Prostate gland (tissue), 2 donors: ENCODE data around the gene RGS14. TPM values are rescaled to one million over a fixed set of nuclear protein-coding genes. Genes with fewer than 3 reads are reported as not detected.

ENCODE experiments used
- DNase-seq: peaks from one replicate; pipeline ENCODE4 v3.0.0-alpha.2; 2019; ENCODE audit warnings: low spot score
- H3K27ac ChIP-seq, 2 donors: fragments of 200-600 bp; sonication (generic); 2 replicates each; pipeline ENCODE4 v1.5.1; 2017 to 2019
- H3K27me3 ChIP-seq: fragments of 200-600 bp; sonication (generic); replicated peaks from 2 replicates; pipeline ENCODE4 v1.5.1; 2019; ENCODE audit not compliant: insufficient read depth
- H3K36me3 ChIP-seq, 2 donors: fragments of 200-600 bp; sonication (generic); 1 replicate in 1 of 2; 2 replicates in 1 of 2; pipeline versions ENCODE4 v1.5.1 to v1.8.1; 2017 to 2019
- H3K4me1 ChIP-seq: fragments of 200-600 bp; sonication (generic); replicated peaks from 2 replicates; pipeline ENCODE4 v1.5.1; 2019
- H3K4me3 ChIP-seq, 2 donors: fragments of 200-600 bp; sonication (generic); 2 replicates each; pipeline ENCODE4 v1.5.1; 2017 to 2019
- H3K9me3 ChIP-seq: fragments of 200-600 bp; sonication (generic); 2 replicates; pipeline ENCODE4 v1.5.1; 2017
- POLR2A ChIP-seq: fragments of 450-650 bp; IDR thresholded peaks from one replicate; pipeline ENCODE4 v1.6.1; 2016; ENCODE audit warnings: antibody characterized with exemption, mild to moderate bottlenecking
- POLR2AphosphoS5 ChIP-seq: sonication (generic); formaldehyde crosslinking; IDR thresholded peaks from one replicate; pipeline ENCODE4 v1.6.1; 2017; ENCODE audit warnings: antibody characterized with exemption
- WGBS: methylation state at CpG from one replicate; pipeline ENCODE4 v1.1.5; 2018; 5-methylcytosine and 5-hydroxymethylcytosine counted together
- intact Hi-C: fragments of 100-400 bp; cut with DNase I; formaldehyde crosslinking; loops from one replicate; pipeline ENCODE4 v1.14.2; 2022
- total RNA-seq, 2 donors: library from RNA; depleted of rRNA; stranded (reverse); fragments of >200 nt; gene quantifications; one replicate each; pipeline ENCODE4 v1.1.0, GENCODE V29; 2016
- TF ChIP-seq, protein P1 (sequence below), 4 experiments: fragments of 200-600 bp in 2 of 4; fragments of 450-650 bp in 2 of 4; sonication (generic) in 2 of 4; IDR thresholded peaks; 1 replicate in 3 of 4; 2 replicates in 1 of 4; pipeline ENCODE4 v1.5.1; 2016 to 2019; ENCODE audit warnings: antibody characterized with exemption in 4 of 4, mild to moderate bottlenecking in 2 of 4, moderate library complexity in 2 of 4

Gene RGS14
- total RNA-seq, 2 donors from 2014 or later: 13.3 to 24.2 TPM

DNA sequence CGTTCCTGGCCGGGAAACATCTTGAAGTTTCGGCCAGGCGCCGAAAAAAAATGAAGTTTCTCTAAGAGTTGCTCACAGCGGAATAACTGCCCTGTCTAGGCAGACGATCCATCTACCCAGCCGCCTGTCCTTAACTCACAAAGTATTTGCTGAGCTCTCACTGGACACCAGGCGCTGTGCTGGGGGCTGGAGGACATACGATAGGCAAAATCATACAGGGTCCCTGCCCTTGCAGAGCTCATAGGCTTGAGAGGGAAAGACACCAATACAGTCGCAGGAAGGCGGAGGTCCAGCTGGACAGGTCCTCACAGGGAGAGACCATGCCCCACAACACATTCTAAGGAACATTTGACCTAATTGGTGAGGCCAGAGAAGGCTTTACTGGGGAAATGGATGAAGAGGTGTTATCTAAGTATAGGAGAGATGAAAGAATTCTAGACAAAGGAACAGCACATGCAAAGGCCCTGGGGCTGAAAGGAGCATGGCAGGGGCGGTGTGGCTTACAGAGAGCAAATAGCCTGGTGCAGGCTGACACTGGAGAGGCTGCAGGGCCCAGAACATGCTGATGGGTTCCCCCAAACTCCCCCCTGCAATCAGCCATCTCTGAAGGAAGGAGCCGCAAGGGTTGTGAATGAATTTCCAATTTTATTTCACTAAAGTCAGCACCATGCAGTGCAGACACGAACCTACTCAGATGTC lies 44.0 kb upstream of the RGS14 start:
- WGBS: 91% methylated on average over 15 of the region's 15 CpGs
- intact Hi-C loops: loop anchor here (5.0 kb wide), 1 partner anchor 44 kb away; the partner anchor contains the start of gene RGS14
- Histone ChIP-seq H3K36me3 (no peaks in the 10 kb centered on the region), H3K9me3 (no peaks in the 10 kb centered on the region), H3K4me1 (peaks cover 11% of the 10 kb centered on the region), H3K4me3 (no peak overlapping the region), H3K27me3 (no peaks in the 10 kb centered on the region), H3K27ac (no peak overlapping the region)
- no peak for TF ChIP-seq POLR2AphosphoS5
- TF ChIP-seq, protein P1, sequence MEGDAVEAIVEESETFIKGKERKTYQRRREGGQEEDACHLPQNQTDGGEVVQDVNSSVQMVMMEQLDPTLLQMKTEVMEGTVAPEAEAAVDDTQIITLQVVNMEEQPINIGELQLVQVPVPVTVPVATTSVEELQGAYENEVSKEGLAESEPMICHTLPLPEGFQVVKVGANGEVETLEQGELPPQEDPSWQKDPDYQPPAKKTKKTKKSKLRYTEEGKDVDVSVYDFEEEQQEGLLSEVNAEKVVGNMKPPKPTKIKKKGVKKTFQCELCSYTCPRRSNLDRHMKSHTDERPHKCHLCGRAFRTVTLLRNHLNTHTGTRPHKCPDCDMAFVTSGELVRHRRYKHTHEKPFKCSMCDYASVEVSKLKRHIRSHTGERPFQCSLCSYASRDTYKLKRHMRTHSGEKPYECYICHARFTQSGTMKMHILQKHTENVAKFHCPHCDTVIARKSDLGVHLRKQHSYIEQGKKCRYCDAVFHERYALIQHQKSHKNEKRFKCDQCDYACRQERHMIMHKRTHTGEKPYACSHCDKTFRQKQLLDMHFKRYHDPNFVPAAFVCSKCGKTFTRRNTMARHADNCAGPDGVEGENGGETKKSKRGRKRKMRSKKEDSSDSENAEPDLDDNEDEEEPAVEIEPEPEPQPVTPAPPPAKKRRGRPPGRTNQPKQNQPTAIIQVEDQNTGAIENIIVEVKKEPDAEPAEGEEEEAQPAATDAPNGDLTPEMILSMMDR (IDR thresholded peaks at IDR 0.05): no peak
- TF ChIP-seq POLR2A: no peak
- DNase-seq: no peak

DNA sequence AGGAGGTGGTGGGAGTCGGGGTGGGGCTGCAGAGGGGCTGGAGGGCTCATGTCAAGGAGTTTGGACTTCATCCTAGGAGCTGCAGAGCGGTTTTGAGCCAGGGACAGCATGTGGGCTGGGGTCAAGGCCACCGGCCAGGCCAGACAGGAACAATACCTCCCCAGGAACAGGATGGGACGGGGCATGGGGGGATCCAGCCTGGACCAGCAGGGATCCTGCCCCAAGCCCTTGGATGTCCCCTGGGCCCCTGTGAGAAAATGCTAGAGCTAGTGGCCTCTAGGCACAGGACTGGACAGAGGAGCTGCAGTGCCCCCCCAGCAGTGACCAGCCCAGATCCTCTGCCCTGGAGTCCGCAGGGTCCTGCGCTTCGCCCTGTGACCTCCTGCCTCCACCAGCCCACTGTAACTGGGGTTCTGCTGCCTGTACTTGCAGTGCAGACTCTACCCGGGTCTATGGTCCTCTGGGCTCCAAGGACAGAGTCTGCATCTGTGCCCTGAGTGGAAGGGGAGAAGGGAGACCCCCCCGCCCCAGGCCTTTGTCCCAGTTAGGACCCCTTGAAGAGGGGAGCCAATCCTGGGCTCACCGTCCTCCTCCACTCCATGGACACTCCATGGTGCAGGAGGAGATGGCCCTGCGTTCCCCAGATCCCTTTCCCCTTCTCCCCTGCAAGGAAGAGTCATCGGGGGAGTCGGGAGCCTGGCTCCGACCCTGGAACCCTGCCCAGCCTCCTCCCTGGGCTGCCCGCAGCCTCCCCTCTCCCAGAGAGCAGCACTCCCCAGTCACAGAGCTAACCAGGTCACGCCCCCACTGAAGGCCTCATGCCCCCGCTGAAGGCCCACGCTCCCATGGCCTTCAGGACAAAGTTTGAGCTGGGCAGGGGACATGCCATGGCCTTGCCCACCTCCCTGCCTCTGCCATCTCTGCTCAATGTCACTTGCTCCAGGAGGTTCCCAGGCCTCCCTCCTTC lies 43.1 kb upstream of the RGS14 start:
- TF ChIP-seq POLR2AphosphoS5 (no peak), POLR2A (no peak)
- TF ChIP-seq, protein P1 (IDR thresholded peaks at IDR 0.05): no peak
- Histone ChIP-seq H3K4me3 (no peak overlapping the region), H3K27me3 (no peaks in the 10 kb centered on the region), H3K36me3 (no peaks in the 10 kb centered on the region), H3K9me3 (no peaks in the 10 kb centered on the region), H3K27ac (no peak overlapping the region), H3K4me1 (peaks cover 11% of the 10 kb centered on the region)
- DNase-seq: no peak
- WGBS: 87% methylated on average over 18 of the region's 18 CpGs
- intact Hi-C loops: loop anchor here (5.0 kb wide), 2 partner anchors 43 to 143 kb away; partner anchors contain the start of gene RGS14

DNA sequence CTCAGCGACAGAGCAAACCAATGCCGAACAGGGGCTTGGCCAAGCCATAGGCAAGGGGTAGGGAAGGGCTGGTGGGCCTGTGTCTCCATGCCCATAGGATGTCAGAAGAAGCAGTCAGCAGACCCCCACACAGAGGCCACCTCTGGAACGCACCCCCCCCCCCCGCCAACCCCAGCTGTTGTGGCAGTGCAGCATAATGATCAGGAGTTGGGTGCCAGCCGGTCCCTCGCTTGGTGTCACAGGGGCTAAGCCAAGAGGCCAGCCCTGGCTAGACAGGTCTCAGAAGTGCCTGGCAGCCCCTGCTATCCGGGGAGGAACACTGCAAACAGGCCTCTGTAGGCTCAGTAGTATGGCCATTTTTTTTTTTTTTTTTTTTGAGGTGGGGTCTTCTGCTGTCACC lies 42.3 kb upstream of the RGS14 start:
- peaks cover 11% of the 10 kb centered on the region for H3K4me1 ChIP-seq
- H3K4me3 ChIP-seq: no peak overlapping the region
- no peak for TF ChIP-seq POLR2A
- no peak for TF ChIP-seq POLR2AphosphoS5
- TF ChIP-seq, protein P1 (IDR thresholded peaks at IDR 0.05): no peak
- intact Hi-C loops: loop anchor here (5.0 kb wide), 1 partner anchor 142 kb away; no protein-coding TSS in a partner anchor
- H3K36me3 ChIP-seq: no peaks in the 10 kb centered on the region
- DNase-seq: no peak
- no peaks in the 10 kb centered on the region for H3K27me3 ChIP-seq
- H3K27ac ChIP-seq: no peak overlapping the region
- H3K9me3 ChIP-seq: no peaks in the 10 kb centered on the region
- WGBS: 88% methylated on average over 7 of the region's 7 CpGs

GRCh38 chr5:177316005-177316404 lies 41.7 kb upstream of the RGS14 start:
- Histone ChIP-seq H3K9me3 (no peaks in the 10 kb centered on the region), H3K27ac (no peak overlapping the region), H3K36me3 (no peaks in the 10 kb centered on the region), H3K4me3 (no peak overlapping the region), H3K4me1 (peaks cover 10% of the 10 kb centered on the region), H3K27me3 (no peaks in the 10 kb centered on the region)
- WGBS: 97% methylated on average over 3 of the region's 3 CpGs
- TF ChIP-seq POLR2A: no peak
- TF ChIP-seq, protein P1 (IDR thresholded peaks at IDR 0.05): no peak
- intact Hi-C loops: loop anchor here (5.0 kb wide), 1 partner anchor 141 kb away; no protein-coding TSS in a partner anchor
- no peak for DNase-seq
